Activated T-helper 1 cell treated with Interleukin-2 at 50 U/mL for 16 hours (primary cell): ENCODE measurements around the gene SLC7A4.
A peak's percentile ranks its signal among the peaks of the same experiment; 100 is the strongest.
"Not testable (repeated sequence)": the region's sequence is repeated elsewhere in the genome, so short reads cannot be mapped to it uniquely, and the experiment has no call there.

Source experiments
- DNase-seq: peaks from one replicate; pipeline ENCODE4 v3.0.0-alpha.2; 2020; ENCODE audit warnings: low read depth

SLC7A4 gene

GRCh38 chr22:21020802-21021429 lies 11.4 kb downstream of the SLC7A4 start:
- DNase-seq: no peak

GRCh38 chr22:21018314-21018713 lies 14.0 kb downstream of the SLC7A4 start:
- no peak for DNase-seq

- no peak for DNase-seq
Measured at GRCh38 chr22:21016644-21017420, 15.5 kb downstream of the SLC7A4 start.

GRCh38 chr22:21015466-21016006 lies 16.8 kb downstream of the SLC7A4 start:
- no peak for DNase-seq

GRCh38 chr22:21014726-21015465 lies 17.5 kb downstream of the SLC7A4 start, which contains the start of gene P2RX6:
P2RX6 (plus strand) TSS chr22:21015165; CDS start chr22:21015175, 10 bp downstream.
- no peak for DNase-seq

GRCh38 chr22:21014202-21014725 lies 18.1 kb downstream of the SLC7A4 start:
- peak; percentile 80 for DNase-seq

- DNase-seq: no peak
Measured at GRCh38 chr22:21013657-21014201, 18.6 kb downstream of the SLC7A4 start.

GRCh38 chr22:21012446-21013407 lies 19.6 kb downstream of the SLC7A4 start:
- no peak for DNase-seq

GRCh38 chr22:21010426-21011113 lies 21.8 kb downstream of the SLC7A4 start:
- no peak for DNase-seq

- DNase-seq: no peak
Measured at GRCh38 chr22:21009638-21010425, 22.5 kb downstream of the SLC7A4 start.

GRCh38 chr22:21009208-21009607 lies 23.2 kb downstream of the SLC7A4 start:
- not testable (repeated sequence) for DNase-seq

GRCh38 chr22:21003782-21004181 lies 28.6 kb downstream of the SLC7A4 start:
- no peak for DNase-seq

GRCh38 chr22:21001601-21002325 lies 30.6 kb downstream of the SLC7A4 start, which contains the start of gene THAP7:
THAP7 (minus strand) TSS chr22:21002118; CDS start chr22:21001911, 207 bp downstream.
- DNase-seq: peak; percentile 93

GRCh38 chr22:21000987-21001600 lies 31.3 kb downstream of the SLC7A4 start:
- DNase-seq: no peak

- no peak for DNase-seq
Measured at GRCh38 chr22:21000207-21000986, 32.0 kb downstream of the SLC7A4 start.

- DNase-seq: no peak
Measured at GRCh38 chr22:20999350-21000206, 32.8 kb downstream of the SLC7A4 start.
